Spleen (tissue), 11 donors: ENCODE measurements around the gene CPA2. TPM values are rescaled to one million over a fixed set of nuclear protein-coding genes. Genes with fewer than 3 reads are reported as not detected.

Source experiments
- DNase-seq: peaks from one replicate; pipeline ENCODE4 v3.0.0-alpha.2; 2020
- H3K27ac ChIP-seq, 8 donors: fragments of 200-600 bp; sonication (generic) in 7 of 8; 1 replicate in 4 of 8; 2 replicates in 4 of 8; pipeline versions ENCODE4 v1.5.0 to v1.8.0; 2016 to 2021; ENCODE audit warnings: inconsistent platforms in 4 of 8, mild to moderate bottlenecking in 4 of 8, moderate library complexity in 1 of 8
- H3K27me3 ChIP-seq, 7 donors: fragments of 200-600 bp; sonication (generic) in 6 of 7; replicated peaks in 1 of 7; 1 replicate in 4 of 7; 2 replicates in 3 of 7; pipeline versions ENCODE4 v1.5.0 to v1.8.0; 2016 to 2021; ENCODE audit warnings: inconsistent platforms in 3 of 7, mild to moderate bottlenecking in 1 of 7
- H3K36me3 ChIP-seq, 6 donors: fragments of 200-600 bp; sonication (generic) in 5 of 6; 1 replicate in 4 of 6; 2 replicates in 2 of 6; pipeline versions ENCODE4 v1.5.0 to v1.8.0; 2016 to 2021; ENCODE audit warnings: inconsistent platforms in 2 of 6
- H3K4me1 ChIP-seq, 6 donors: fragments of 200-600 bp; sonication (generic) in 5 of 6; 1 replicate in 3 of 6; 2 replicates in 3 of 6; pipeline versions ENCODE4 v1.5.0 to v1.8.0; 2016 to 2021; ENCODE audit warnings: inconsistent platforms in 3 of 6
- H3K4me3 ChIP-seq, 8 donors: fragments of 200-600 bp; sonication (generic) in 7 of 8; 1 replicate in 4 of 8; 2 replicates in 4 of 8; pipeline versions ENCODE4 v1.5.0 to v1.8.0; 2016 to 2021; ENCODE audit warnings: inconsistent platforms in 4 of 8, mild to moderate bottlenecking in 4 of 8, moderate library complexity in 2 of 8
- H3K9me3 ChIP-seq, 8 donors: fragments of 200-600 bp; sonication (generic) in 7 of 8; 1 replicate in 4 of 8; 2 replicates in 4 of 8; pipeline versions ENCODE4 v1.5.0 to v1.8.0; 2016 to 2021; ENCODE audit warnings: inconsistent platforms in 4 of 8
- CTCF ChIP-seq, 11 experiments: fragments of 200-600 bp in 7 of 11; fragments of 450-650 bp in 4 of 11; sonication (generic) in 4 of 11; IDR thresholded peaks in 8 of 11; conservative IDR thresholded peaks in 3 of 11; 1 replicate in 7 of 11; 2 replicates in 4 of 11; pipeline versions ENCODE4 v1.4.0 to v1.8.0; 2016 to 2021; ENCODE audit warnings: antibody characterized with exemption in 11 of 11, inconsistent platforms in 4 of 11, mild to moderate bottlenecking in 1 of 11
- POLR2A ChIP-seq, 3 donors: fragments of 450-650 bp; IDR thresholded peaks; one replicate each; pipeline ENCODE4 v1.5.1; 2017; ENCODE audit warnings: antibody characterized with exemption in 3 of 3, mild to moderate bottlenecking in 1 of 3
- POLR2AphosphoS5 ChIP-seq, 3 donors: sonication (generic); formaldehyde crosslinking; IDR thresholded peaks; one replicate each; pipeline ENCODE4 v1.5.1; 2017; ENCODE audit warnings: antibody characterized with exemption in 3 of 3
- WGBS, 5 donors: extraction: QIAGEN DNeasy Blood & Tissue Kit in 3 of 5; methylation state at CpG; one replicate each; pipeline versions ENCODE4 v1.1.5 to v1.1.7; 2013 to 2018; 5-methylcytosine and 5-hydroxymethylcytosine counted together
- intact Hi-C: fragments of 100-400 bp; cut with DNase I; formaldehyde crosslinking; loops from one replicate; pipeline ENCODE4 v1.15.0; 2023; ENCODE audit warnings: low total_unique reads
- polyA plus RNA-seq, 3 donors: library from polyadenylated mRNA; stranded (reverse); fragments of 200-250 nt; gene quantifications; one replicate each; pipeline ENCODE4 v1.2.1, GENCODE V29; 2013
- total RNA-seq, 7 donors: library from RNA; depleted of rRNA in 3 of 7; stranded (reverse); fragments of >200 nt in 3 of 7; fragmentation: NEBNext Ultra II Directional in 4 of 7; extraction: Animal tissue kit (Norgen Biotek cat#: 25700) in 4 of 7; gene quantifications; one replicate each; pipeline versions ENCODE4 v1.1.0 to v1.2.1, GENCODE V29; 2016 to 2021
- donor health status: healthy with polysubstance abuse.
- donor health status: DM: no; HTN: no; CAD: no; lungs with moderate emphysema.
- donor health status: DM: no; HTN: no; CAD: no.
- donor health status: Bipolar disorder and iron deficiency.
- donor health status: healthy.
- donor health status: DM: no; HTN: no; CAD: no.
- donor health status: DM: yes; HTN: yes; CAD: no.

Gene CPA2
- total and polyA plus RNA-seq, 10 donors: 0.13 to 1.5 (median 0.28) TPM; not detected in 5

DNA sequence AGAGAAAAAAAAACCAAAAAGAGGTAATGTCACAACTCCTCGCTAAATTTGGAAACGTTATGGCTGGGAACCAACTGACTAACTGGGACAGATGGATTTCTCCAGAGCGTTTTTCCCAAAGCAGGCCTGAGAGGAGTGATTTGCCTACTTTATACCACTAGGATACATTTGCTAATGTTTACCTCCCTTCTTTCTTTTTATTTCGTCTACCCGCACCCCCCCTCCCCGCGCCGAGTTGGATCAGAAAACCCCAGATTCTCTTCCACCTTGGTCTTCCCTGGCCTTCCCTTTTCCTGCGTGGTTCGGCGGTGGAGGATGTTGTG is 7.2 kb downstream of the CPA2 start:
- TF ChIP-seq POLR2AphosphoS5 (IDR thresholded peaks at IDR 0.05): no peak
- peak overlapping the region in 6 of 8 donors; percentile 7 to 61 (median 38) for H3K27ac ChIP-seq
- no peaks in the 10 kb centered on the region for H3K36me3 ChIP-seq
- peaks cover 0 to 29% (median 0%) of the 10 kb centered on the region in 7 donors for H3K27me3 ChIP-seq
- no peak for DNase-seq
- intact Hi-C loops: no loop called here
- peaks cover 0 to 34% (median 11%) of the 10 kb centered on the region in 6 donors for H3K4me1 ChIP-seq
- H3K4me3 ChIP-seq: peak overlapping the region in 2 of 8 donors; percentile 24 to 33
- H3K9me3 ChIP-seq: no peaks in the 10 kb centered on the region
- 27 to 48% (median 34%) methylated on average over 11 of the region's 11 CpGs for WGBS, 5 donors

DNA sequence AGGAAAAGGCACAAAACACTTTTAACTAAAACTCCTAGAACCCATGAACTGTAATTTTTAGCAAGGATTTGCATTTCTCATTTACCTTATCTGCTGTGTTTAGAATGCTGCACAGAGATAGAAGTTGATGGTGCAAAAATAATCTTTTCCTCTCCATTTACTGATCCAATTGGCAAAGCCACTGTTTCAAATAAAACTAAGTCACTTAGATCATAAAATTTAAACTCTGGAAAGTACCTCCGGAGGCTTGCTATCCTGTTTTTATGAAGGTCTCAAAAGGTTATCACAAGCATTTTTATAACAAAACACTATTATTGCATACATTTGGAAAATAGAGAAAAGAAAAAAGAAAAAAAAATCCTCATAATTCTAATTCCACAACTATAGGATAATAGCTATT is 7.6 kb downstream of the CPA2 start:
- H3K36me3 ChIP-seq: no peaks in the 10 kb centered on the region
- H3K9me3 ChIP-seq: no peaks in the 10 kb centered on the region
- H3K4me3 ChIP-seq: no peak overlapping the region
- intact Hi-C loops: no loop called here
- no peak for DNase-seq
- WGBS, 5 donors: 57 to 77% (median 70%) methylated on average over 1 of the region's 1 CpG
- peaks cover 0 to 29% (median 0%) of the 10 kb centered on the region in 7 donors for H3K27me3 ChIP-seq
- peak overlapping the region in 6 of 8 donors; percentile 7 to 61 (median 38) for H3K27ac ChIP-seq
- no peak for TF ChIP-seq POLR2A (IDR thresholded peaks at IDR 0.05)
- no peak for TF ChIP-seq CTCF (IDR thresholded peaks at IDR 0.05 in 8 of 11, conservative IDR thresholded peaks at IDR 0.05 in 3 of 11)
- no peak for TF ChIP-seq POLR2AphosphoS5 (IDR thresholded peaks at IDR 0.05)
- peaks cover 0 to 34% (median 11%) of the 10 kb centered on the region in 6 donors for H3K4me1 ChIP-seq

DNA sequence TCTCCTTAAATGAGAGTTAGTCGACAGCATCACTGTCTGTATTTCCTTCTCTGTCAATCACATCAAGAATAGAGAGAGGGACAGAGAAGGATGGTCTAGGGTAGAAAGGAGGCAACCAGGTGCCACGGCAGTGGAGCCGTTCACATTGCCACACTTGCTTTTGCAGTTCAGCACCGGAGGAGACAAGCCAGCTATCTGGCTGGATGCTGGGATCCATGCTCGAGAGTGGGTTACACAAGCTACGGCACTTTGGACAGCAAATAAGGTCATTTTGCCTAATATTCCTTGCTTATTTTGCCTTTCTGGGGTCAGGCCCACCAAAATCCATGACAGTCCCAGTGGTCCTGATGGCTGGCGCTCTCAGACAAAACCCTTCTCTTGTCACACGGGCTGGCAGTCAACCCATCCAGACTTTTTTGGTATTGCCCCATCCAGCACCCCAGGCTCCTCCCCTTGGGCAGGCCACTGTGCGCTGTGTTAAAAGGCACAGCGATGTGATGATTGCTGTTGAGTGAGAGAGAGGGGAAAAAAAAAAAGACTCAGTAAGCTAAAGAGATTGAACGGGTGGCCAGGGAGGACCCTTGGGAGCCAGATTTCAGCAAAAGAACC is 8.4 kb downstream of the CPA2 start:
- TF ChIP-seq POLR2A (IDR thresholded peaks at IDR 0.05) (no peak), CTCF (IDR thresholded peaks at IDR 0.05 in 8 of 11, conservative IDR thresholded peaks at IDR 0.05 in 3 of 11) (no peak), POLR2AphosphoS5 (IDR thresholded peaks at IDR 0.05) (no peak)
- no peak for DNase-seq
- Histone ChIP-seq H3K4me3 (no peak overlapping the region), H3K27me3 (peaks cover 0 to 29% (median 0%) of the 10 kb centered on the region in 7 donors), H3K27ac (no peak overlapping the region), H3K9me3 (no peaks in the 10 kb centered on the region), H3K4me1 (peaks cover 0 to 34% (median 11%) of the 10 kb centered on the region in 6 donors), H3K36me3 (no peaks in the 10 kb centered on the region)
- 83 to 95% (median 91%) methylated on average over 11 of the region's 11 CpGs for WGBS, 5 donors
- intact Hi-C loops: no loop called here

GRCh38 chr7:130275826-130276297 is 9.2 kb downstream of the CPA2 start:
- Histone ChIP-seq H3K27me3 (peaks cover 0 to 29% (median 0%) of the 10 kb centered on the region in 7 donors), H3K36me3 (no peaks in the 10 kb centered on the region), H3K4me3 (no peak overlapping the region), H3K9me3 (no peaks in the 10 kb centered on the region), H3K27ac (no peak overlapping the region), H3K4me1 (peaks cover 0 to 34% (median 11%) of the 10 kb centered on the region in 6 donors)
- intact Hi-C loops: no loop called here
- TF ChIP-seq CTCF (IDR thresholded peaks at IDR 0.05 in 8 of 11, conservative IDR thresholded peaks at IDR 0.05 in 3 of 11) (no peak), POLR2AphosphoS5 (IDR thresholded peaks at IDR 0.05) (no peak), POLR2A (IDR thresholded peaks at IDR 0.05) (no peak)
- WGBS, 5 donors: 47 to 66% (median 50%) methylated on average over 5 of the region's 5 CpGs
- DNase-seq: no peak
